ENCODE results near the gene SRRM5.
"Not testable (repeated sequence)": the region's sequence is repeated elsewhere in the genome, so short reads cannot be mapped to it uniquely, and the experiment has no call there.

Gene SRRM5, protein sequence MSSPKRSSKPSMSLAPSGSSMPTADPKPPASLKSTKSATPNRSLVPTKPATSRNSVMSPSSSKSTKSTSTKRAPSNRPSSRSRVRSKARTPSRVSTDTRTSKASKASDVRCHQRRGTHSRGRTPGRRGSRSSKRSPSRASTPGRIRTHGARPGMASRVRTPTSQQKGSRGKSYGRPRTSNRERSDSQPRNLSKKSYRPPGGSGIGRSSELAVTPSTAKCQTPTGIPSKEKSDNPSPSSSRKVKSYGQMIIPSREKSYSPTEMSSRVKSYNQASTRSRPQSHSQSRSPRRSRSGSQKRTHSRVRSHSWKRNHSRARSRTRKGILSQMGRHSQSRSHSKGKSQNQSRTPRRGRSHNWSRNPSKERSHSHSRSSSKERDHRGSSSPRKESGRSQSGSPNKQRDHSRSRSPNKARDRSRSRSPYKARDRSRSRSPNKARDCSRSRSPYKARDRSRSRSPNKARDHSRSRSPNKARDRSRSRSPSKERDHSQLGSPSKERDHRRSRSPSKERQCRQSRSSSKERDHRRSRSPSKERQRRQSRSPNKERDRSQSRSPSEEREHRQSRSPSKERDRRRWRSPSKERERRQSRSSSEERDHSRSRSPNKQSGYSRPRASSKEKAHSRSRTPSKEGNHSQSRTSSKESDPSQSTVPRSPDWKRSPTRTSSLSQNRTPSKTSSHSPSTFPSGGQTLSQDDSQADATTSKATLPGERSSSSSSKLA

DNA sequence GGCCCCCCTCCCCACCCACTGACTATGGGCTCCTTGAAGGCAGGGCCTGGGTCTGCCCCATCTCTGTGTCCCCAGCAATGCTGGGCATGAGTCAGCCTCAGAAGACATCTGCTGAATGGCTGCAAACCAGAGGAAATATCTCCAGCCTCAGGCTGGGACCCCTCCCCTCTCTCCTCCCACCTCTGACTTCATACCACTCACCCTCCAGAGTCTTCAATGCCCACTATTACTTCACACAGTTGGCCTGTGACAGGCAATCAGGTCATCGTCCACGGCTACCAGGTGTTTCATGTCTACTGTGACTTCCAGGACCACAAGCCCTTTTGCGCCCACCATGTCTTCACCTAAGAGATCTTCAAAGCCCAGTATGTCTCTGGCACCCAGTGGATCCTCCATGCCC lies at the start of gene SRRM5:
Gene SRRM5, plus strand, starts transcription at position 301 of the 400 bp plus-strand sequence. Its CDS starts 34 bp downstream, at position 335.
- no peak for DNase-seq

DNA sequence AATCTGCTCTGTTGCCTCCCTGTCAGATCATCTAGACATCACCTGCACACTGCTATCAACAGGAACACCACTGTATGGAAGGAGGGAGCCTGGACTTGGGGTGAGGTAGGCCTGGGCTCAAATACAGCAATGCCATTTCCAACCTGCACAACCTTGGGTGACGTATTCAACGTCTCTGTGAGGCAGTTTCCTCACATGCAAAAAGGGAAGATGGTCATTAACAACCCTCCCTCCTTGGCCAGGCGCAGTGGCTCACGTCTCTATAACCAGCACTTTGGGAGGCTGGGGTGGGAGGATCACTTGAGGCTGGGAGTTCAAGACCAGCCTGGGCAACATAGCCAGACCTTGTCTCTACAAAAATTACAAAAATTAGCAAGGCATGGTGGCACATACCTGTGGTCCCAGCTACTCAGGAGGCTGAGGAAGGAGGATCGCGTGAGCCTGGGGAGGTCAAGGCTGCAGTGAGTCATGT lies 49.6 kb upstream of the SRRM5 start:
- no peak for DNase-seq

DNA sequence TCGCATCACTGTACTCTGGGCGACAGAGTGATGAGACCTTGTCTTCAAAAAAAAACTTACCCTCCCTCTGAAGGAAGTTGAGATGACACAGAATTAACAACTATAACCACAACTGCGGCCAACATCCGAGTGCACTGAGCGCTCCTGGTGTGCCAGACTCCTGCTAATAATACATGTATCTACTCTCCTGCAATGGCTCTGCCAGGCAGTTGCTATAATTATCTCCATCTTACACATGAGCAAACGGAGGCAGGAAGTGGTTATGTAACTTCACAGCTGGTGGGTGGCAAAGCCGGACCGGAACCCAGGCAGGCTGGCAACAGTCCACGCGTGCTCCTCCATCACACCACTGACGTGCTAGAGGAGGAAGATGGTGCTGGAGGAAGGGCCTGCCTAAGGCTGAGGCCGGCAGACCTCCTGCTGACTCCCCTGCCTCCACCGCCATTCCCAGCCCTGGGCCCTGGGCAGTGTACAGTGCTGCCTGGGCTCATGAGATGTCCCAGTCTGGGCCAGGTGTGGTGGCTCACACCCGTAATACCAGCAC lies 49.1 kb upstream of the SRRM5 start:
- peak; percentile 75 for DNase-seq

DNA sequence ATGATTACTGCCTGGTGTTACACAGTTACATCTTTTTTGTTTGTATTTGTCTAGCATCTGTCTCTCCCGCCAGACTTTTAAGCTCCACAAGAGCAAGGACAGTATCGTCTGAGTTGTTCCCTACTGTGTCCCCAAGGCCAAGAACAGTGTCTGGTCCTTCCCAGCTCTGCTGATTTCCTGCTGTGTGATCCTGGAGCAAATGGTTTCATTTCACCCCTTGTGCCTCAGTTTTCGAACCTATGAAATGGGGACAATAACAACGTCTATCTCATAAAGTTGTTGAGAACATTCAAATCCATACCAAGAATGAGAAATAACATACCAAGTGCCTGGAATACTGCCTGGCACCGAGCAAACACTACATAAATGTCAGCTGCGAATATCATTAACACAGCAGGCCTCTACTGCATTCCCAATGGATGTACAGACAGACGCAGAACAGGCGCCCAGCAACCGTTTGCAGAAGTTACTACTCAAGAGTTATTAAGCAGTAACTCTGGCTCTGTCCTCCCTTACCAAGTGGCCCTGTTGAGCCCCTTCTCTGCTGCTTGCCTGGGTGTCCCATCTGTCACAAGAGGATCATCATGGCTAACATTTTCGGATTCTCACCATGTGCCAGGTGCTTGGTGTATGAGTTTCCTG lies 48.0 kb upstream of the SRRM5 start:
- DNase-seq, result no peak

DNA sequence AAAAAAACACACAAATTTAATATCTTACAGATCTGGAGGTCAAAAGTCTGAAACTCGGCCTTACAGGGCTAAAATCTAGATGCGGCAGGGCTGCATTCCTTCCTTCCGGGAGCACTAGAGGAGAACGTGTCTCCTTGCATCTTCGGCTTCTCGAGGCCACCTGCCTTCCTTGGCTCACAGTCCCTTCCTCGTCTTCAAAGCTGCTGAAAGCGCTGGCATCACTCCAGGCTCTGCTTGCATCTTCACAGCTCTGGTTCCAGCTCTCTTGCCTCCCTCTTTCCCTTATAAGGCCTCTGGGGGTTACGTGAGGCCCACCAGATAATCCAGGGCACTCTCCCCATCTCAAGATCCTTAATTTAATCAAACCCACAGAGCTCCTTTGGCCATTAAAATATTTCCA lies 47.1 kb upstream of the SRRM5 start:
- DNase-seq, result no peak

DNA sequence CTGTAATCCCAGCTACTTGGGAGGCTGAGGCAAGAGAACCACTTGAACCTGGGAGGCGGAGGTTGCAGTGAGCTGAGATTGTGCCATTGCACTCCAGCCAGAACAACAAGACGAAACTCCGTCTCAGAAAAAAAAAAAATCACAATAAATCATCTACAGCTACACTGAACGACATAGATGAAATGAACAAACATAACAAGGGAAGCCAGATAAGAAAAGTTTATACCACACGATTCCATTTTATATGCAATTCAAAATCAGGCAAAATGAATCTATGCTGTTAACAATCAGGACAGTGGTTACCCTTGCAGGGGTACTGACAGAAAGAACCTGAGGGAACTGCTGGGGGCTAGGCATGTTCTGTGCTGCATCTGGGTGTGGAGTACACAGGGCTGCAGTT lies 42.2 kb upstream of the SRRM5 start:
- no peak for DNase-seq

DNA sequence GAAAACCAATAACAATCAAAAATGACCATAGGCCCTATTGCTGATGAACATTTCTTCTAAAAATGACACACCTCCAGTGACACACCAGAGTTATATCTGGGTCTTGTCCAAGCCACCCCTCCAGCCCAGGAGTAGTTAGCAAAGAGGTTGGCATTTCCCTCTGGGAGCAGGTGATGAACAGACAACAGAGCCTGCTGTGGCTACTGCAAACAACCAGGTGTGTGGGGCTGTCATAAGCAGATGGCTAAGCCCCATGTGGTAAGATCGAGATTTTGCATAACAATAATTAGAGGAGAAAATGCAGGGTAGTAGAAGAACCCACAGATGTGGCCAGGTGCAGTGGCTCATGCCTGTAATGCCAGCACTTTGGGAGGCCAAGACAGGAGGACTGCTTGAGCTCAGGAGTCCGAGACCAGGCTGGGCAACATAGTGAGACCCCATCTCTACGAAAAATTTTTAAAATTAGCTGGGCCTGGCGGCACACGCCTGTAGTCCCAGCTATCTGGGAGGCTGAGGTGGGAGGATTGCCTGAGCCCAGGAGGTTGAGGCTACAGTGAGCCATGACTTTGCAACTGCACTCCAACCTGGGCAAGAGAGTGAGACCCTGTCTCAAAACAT lies 41.6 kb upstream of the SRRM5 start:
- no peak for DNase-seq

DNA sequence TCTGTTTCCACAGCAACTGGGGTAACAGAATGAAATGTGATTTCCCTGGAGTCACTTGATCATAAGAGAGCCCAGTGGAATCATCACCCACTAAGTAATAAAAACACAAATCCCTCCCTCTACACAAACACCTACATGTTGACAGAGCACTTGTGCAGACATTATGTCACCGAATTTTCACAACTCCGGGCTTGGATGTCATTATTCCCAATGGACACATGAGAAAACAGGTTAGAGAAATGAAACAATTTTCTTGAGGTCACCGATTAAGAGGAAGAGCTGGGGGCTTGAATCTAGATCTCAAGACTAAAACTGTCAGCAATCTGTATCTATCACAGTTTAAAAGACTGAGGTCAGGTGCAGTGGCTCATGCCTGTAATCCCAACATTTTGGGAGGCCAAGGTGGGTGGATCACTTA lies 39.7 kb upstream of the SRRM5 start:
- DNase-seq, result no peak

DNA sequence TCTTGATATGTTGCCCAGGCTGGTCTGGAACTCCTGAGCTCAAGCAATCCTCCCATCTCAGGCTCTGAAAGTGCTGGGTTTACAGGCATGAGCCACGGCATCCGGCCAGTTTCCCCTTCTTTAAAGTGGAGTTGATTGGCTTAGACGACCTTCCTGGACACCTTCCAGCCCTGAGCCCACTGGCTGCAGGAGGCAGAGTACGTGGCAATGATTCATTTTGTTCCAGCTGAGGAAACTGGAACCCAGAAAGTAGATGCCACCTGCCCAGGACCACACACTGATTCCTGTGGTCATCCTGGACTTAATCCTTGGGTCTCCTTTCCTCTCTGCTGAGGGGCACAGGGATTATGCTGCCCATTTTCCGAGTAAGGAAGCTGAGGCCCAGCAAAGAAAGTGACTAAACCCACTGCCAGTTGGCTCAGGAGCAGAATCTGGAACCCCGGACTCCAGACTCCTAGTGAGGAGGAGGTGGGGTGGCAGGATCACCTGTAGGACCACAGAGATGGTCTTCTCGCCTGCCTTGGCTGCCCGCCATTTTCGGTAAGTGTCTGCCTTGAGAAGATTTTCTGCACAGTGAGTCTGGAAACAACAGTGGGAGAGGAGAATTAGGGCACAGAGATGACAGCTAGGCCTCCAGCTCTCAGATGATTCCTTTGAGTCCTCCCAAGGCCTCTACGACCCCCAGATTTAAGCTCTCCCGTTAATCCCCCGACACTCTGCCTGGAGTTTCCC lies 37.3 kb upstream of the SRRM5 start:
- no peak for DNase-seq

DNA sequence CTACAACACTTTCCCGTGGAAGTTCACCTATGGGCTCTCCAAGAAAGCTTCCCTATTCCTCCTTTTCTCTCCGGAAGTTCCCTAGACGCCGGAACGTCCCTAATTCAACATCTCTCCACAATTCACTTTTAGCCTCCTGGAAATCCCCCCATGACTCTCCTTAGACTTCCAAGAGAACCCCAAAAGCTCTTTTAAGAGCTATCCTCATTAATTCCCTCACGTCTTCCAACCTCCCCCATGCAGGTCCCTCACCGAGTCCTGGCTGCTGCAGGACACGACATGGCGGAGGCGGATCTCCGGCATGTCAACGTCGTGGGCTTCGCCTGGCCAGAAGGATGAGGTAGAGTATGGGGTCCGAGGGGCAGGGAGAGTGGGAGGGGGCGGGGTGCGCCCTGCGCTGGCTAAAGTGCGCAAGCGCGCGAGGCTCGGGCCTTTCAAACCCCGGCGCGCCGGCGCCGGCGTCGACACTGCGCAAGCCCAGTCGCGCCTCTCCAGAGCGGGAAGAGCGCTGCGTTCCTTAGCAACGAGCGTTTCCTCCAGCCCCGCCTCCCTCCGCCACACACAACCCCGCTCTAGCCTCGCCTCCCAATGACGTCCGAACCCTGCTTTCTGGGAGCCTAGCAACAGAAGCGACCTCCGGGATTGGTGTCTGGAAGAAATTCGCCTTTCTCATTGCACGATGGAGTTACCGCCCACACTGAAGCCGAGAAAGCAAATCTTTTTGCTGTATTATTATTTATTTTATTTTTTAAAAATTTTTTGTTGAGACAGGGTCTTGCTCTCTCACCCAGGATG lies 36.5 kb upstream of the SRRM5 start, which contains the start of the genes PINLYP and XRCC1:
Gene PINLYP, plus strand, starts transcription at position 646 of the 795 bp plus-strand sequence. CDS start 1,391 bp downstream, outside the sequence.
Gene XRCC1, minus strand, starts transcription at position 372 of the 795 bp plus-strand sequence. Its CDS starts 69 bp downstream, at position 303.
- peak; percentile 93 for DNase-seq

DNA sequence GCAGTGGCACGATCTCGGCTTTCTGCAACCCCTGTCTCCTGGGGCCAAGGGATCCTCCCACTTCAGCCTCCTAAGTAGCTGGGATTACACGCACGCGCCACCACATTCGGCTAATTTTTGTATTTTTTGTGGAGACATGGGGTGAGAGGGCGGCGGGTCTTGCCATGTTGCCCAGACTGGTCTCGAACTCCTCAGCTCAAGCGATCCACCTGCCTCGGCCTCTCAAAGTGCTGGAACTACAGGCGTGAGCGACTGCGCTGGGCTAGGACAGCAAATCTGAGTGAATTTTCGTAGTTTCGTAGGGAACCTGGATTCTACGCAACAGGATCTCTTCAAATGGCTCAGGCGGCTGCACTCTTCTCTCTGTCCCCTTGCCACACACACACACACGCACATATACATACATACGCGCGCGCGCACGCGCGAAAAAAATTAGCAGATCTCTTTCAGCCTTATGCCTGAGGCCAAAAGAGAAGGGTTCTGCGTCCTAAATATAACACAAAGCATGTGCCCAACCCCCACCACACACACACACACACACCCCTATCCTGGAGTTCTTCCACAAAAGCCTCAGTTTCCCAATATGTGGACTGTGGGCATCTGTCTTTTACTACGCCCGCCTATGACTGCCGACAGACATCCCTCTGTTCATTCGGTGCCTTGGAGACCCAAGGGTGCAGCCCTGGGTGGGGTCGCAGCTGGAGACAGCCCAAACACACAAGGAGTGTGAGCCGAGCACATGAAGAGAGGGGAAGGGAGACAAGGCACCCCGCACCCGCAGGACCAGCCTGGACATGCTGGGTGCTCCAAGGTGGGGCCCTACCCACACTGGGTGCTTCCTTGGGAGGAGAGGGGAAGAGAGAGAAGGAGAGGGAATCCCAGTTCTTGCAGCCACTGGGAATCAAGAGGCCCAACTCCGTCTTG lies 35.7 kb upstream of the SRRM5 start:
- no peak for DNase-seq

DNA sequence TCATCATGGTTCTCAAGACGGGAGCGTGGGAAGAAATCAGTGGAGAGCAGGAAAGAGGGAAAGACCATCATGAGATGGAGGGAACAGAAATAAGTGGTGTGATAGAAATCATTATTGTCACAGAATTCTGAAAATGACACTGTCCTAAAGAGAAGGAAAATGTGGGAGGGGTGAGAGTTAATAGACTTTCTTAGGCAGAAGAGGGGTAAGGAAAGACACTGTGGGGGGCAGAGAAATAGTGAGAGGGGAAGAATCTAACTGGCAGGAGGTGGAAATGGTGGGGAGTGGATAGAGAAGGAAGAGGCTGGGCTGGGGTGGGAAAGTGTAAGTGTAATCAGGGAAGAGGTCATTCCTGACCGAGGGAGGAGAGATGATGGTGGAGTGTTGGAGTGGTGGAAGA lies 33.1 kb upstream of the SRRM5 start:
- no peak for DNase-seq

DNA sequence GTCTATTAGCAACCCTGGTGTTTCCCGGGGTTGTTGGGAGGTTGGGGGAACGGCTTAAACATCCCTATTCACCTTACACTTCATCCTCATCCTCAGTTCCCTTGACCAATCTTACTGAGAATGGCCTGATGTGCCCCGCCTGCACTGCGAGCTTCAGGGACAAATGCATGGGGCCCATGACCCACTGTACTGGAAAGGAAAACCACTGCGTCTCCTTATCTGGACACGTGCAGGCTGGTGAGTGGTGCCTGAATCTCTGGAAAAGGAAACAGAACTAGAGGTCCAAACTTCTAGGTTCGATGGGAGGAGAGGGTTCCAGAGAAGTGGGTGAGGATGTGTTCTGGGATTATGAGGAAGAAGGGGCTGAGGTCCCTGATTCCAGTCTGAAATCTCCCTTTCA lies 30.4 kb upstream of the SRRM5 start:
- no peak for DNase-seq

DNA sequence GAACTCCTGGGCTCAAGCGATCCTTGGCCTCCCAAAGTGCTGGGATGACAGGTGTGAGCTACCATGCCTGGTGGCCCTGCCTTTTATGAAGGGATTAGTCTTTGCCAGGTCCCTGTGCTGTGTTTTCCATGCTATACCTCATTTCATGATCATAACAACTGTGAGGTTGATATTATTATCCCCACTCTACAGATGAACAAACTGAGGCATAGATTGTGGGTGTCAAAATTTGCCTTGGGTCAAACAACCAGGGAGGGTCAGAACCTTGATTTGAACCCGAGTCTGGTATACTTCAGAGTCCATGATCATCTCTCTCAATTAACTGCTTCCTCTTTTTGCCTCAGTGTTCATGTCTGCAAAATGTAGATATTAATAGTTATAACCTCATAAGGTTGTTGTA lies 29.4 kb upstream of the SRRM5 start:
- DNase-seq, result no peak

DNA sequence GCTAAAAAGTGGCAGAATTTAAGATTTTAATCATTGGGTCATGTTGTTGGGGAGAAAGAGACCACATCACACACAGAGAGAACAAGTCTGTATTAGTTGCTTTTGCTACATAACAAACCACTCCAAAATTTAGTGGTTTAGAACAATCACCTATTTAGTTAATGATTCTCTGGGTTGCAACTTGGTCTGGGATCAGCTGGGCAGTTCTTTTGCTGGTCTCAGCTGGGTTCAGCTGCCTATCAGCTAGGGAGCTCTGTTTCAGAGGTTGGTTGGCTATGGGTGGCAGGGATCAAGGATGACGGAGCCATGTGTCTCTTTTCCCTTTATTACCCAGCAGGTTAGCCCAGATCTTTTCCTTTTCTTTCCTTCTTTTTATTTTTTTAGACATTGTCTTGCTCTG lies 27.4 kb upstream of the SRRM5 start:
- no peak for DNase-seq

DNA sequence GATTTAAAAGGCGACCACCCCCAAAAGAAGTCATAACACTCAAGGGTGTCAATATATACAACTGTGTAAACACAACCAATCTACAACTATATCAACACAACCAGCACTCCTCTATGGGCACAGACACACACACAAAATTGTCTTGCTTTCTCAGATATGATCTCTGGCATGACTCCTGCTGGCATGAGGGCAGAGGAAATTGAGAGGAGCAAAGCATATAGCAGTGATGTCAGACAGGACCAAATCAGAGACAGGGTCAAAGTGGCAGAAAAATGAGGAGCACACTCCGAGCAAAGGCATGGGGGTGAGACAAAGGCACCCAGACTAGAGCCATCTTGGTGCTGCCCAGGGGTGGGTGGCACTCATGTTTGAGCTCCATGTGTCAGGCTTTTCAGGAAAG lies 25.5 kb upstream of the SRRM5 start:
- no peak for DNase-seq

DNA sequence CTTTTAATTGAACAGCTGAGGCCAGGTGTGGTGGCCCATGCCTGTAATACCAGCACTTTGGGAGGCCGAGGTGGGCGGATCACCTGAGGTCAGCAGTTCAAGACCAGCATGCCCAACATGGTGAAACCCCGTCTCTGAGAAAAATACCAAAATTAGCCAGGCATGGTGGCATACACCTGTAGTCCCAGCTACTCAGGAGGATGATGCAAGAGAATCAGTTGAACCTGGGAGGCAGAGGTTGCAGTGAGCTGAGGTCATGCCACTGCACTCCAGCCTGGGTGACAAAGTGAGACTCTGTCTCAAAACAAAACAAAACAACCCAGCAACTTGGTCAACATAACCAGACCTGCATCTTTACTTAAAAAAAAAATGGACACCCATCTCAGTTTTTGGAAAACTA lies 24.9 kb upstream of the SRRM5 start:
- DNase-seq, result not testable (repeated sequence)

DNA sequence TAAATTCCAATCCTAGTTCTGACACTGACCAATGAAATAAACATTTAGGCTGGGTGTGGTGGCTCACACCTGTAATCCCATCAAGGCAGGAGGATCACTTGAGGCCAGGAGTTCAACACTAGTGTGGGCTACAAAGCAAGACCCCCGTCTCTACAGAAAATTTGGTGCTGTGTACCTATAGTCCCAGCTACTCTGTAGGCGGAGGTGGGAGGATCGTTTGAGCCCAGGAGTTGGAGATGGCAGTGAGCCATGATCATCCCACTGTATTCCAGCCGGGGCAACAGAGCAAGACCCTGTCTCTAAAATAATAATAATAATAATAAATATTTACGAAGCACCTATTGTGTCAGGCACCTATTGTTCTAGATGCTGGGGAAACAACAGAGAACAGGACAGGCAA lies 22.6 kb upstream of the SRRM5 start:
- no peak for DNase-seq

DNA sequence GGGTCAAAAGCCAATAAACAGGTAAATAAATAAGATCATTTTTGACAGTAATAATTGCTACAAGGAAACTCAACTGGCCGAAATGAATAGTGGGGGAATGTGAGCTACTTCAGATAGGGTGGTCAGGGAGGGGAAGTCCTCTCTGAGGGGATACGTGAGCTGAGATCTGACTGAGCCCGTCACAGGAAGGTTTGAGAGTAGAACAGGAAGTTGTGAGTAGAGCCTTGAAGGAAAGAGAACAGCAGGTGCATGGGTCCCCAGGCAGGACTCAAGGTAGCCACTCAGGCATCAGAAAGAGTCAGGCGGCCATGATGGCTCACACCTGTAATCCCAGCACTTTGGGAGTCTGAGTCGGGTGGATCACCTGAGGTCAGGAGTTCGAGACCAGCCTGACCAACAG lies 22.2 kb upstream of the SRRM5 start:
- DNase-seq, result no peak
